ENCODE data around the gene FAIM. TPM values are rescaled to one million over a fixed set of nuclear protein-coding genes. Genes with fewer than 3 reads are reported as not detected.
A peak's percentile ranks its signal among the peaks of the same experiment; 100 is the strongest.

Gene FAIM
- total and polyA plus RNA-seq, 7 experiments from 2014 or later, result 1.6 to 6.4 (median 3.1) TPM

DNA sequence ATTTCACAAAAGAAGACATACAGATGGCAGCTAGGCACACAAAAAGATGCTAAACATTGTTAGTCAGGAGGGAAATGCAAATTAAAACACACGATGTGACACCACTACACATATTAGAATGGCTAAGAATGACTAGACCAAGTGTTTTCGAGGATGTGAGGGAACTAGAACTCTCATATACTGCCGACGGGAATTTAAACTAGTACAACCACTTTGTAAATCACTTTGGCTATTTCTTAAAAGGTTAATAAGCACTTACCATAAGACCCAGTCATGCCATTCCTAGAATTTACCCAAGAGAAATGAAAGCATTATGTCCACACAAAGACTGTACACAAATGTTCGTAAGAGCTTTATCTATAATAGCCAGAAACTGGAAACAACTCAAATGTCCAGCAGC, 20.1 kb upstream of the FAIM start:
- Histone ChIP-seq H3K4me3 (ENCODE audit: low read length) (no peak overlapping the region), H3K36me3 (ENCODE audit: control insufficient read depth in 2 of 3, insufficient read depth in 3 of 3, low read length in 3 of 3) (no peaks in the 10 kb centered on the region), H3K9me3 (ENCODE audit: control insufficient read depth in 2 of 3, low read length in 3 of 3) (no peaks in the 10 kb centered on the region), H3K27me3 (ENCODE audit: control insufficient read depth in 2 of 2, insufficient read depth in 2 of 2, low read length in 2 of 2) (no peaks in the 10 kb centered on the region), H3K27ac (ENCODE audit: low read depth, low read length) (no peak overlapping the region), H3K4me1 (ENCODE audit: control insufficient read depth in 2 of 2, insufficient read depth in 2 of 2, low read length in 2 of 2) (peaks cover 0 to 2% of the 10 kb centered on the region in 2 donors)
- Mint-ChIP-seq H3K4me1 (peaks cover 6 to 34% (median 16%) of the 10 kb centered on the region in 7 donors), H3K27ac (peak overlapping the region in 1 of 9 donors; percentile 4), H3K27me3 (no peaks in the 10 kb centered on the region), H3K4me3 (no peak overlapping the region), H3K36me3 (peaks cover 3 to 32% (median 17%) of the 10 kb centered on the region in 5 donors), H3K9me3 (peaks cover 0 to 2% (median 0%) of the 10 kb centered on the region in 11 donors)
- ChIA-PET CTCF (interaction anchor here (0.7 kb wide), 1 partner anchor 340 kb away, joined by 3 read pairs; no protein-coding TSS in a partner anchor), POLR2A (no interaction called here)
- DNase-seq (no peak), ATAC-seq (no peak)
- intact Hi-C loops (cut with micrococcal nuclease), result no loop called here

- no peak overlapping the region for H3K4me3 ChIP-seq (ENCODE audit: low read length)
- no peaks in the 10 kb centered on the region for H3K36me3 ChIP-seq (ENCODE audit: control insufficient read depth in 2 of 3, insufficient read depth in 3 of 3, low read length in 3 of 3)
- no peaks in the 10 kb centered on the region for H3K27me3 ChIP-seq (ENCODE audit: control insufficient read depth in 2 of 2, insufficient read depth in 2 of 2, low read length in 2 of 2)
- Mint-ChIP-seq H3K4me3 (no peak overlapping the region), H3K4me1 (peaks cover 4 to 19% (median 12%) of the 10 kb centered on the region in 7 donors), H3K36me3 (peaks cover 1 to 14% (median 11%) of the 10 kb centered on the region in 5 donors), H3K27ac (no peak overlapping the region), H3K9me3 (peaks cover 0 to 1% (median 0%) of the 10 kb centered on the region in 11 donors), H3K27me3 (no peaks in the 10 kb centered on the region)
- ATAC-seq, result no peak
- POLR2A ChIA-PET, result interaction anchor here (0.6 to 1.4 kb wide), 2 partner anchors 324 to 766 kb away, joined by 3 read pairs; no protein-coding TSS in a partner anchor
- intact Hi-C loops (cut with micrococcal nuclease), result loop anchor here (5.0 to 10.0 kb wide), 6 partner anchors 174 to 801 kb away; partner anchors contain the start of genes DBR1 (in 1 of the 2) and MRPS22 (in 1 of the 2)
- H3K4me1 ChIP-seq (ENCODE audit: control insufficient read depth in 2 of 2, insufficient read depth in 2 of 2, low read length in 2 of 2), result peaks cover 0 to 4% of the 10 kb centered on the region in 2 donors
- no peaks in the 10 kb centered on the region for H3K9me3 ChIP-seq (ENCODE audit: control insufficient read depth in 2 of 3, low read length in 3 of 3)
- CTCF ChIA-PET, result interaction anchor here (0.7 to 5.5 kb wide), 5 partner anchors 260 to 332 kb away, joined by 3 to 82 read pairs (median 5); no protein-coding TSS in a partner anchor
- DNase-seq, result no peak
- no peak overlapping the region for H3K27ac ChIP-seq (ENCODE audit: low read depth, low read length)
Observed at GRCh38 chr3:138591392-138591791, 17.2 kb upstream of the FAIM start.

GRCh38 chr3:138593488-138594149, 15.0 kb upstream of the FAIM start:
- DNase-seq, result peak in 1 of 9 donors; percentile 25
- no peak for ATAC-seq
- Histone ChIP-seq H3K4me1 (ENCODE audit: control insufficient read depth in 2 of 2, insufficient read depth in 2 of 2, low read length in 2 of 2) (peaks cover 0 to 4% of the 10 kb centered on the region in 2 donors), H3K36me3 (ENCODE audit: control insufficient read depth in 2 of 3, insufficient read depth in 3 of 3, low read length in 3 of 3) (no peaks in the 10 kb centered on the region), H3K4me3 (ENCODE audit: low read length) (peak overlapping the region; percentile 96), H3K27ac (ENCODE audit: low read depth, low read length) (peak overlapping the region; percentile 79), H3K9me3 (ENCODE audit: control insufficient read depth in 2 of 3, low read length in 3 of 3) (no peaks in the 10 kb centered on the region), H3K27me3 (ENCODE audit: control insufficient read depth in 2 of 2, insufficient read depth in 2 of 2, low read length in 2 of 2) (no peaks in the 10 kb centered on the region)
- intact Hi-C loops (cut with micrococcal nuclease), result loop anchor here (1.0 to 10.0 kb wide), 24 partner anchors 15 to 1841 kb away; partner anchors contain the start of genes FAIM (in 2 of the 2), MRPS22 (in 2 of the 2), PIK3CB (in 2 of the 2) and ARMC8 (in 1 of the 2)
- peaks cover 0 to 8% (median 2%) of the 10 kb centered on the region in 5 donors for H3K36me3 Mint-ChIP-seq
- peaks cover 0 to 4% (median 0%) of the 10 kb centered on the region in 11 donors for H3K9me3 Mint-ChIP-seq
- POLR2A ChIA-PET, result interaction anchor here (1.1 to 2.9 kb wide), 10 partner anchors 14 to 794 kb away, joined by 3 to 27 read pairs (median 5); partner anchors contain the start of genes ARMC8, FAIM and PIK3CB
- peak overlapping the region; percentile 87 to 96 (median 90) for H3K4me3 Mint-ChIP-seq
- peaks cover 0 to 17% (median 12%) of the 10 kb centered on the region in 7 donors for H3K4me1 Mint-ChIP-seq
- CTCF ChIA-PET, result interaction anchor here (0.7 to 5.5 kb wide), 8 partner anchors 9 to 339 kb away, joined by 3 to 82 read pairs (median 10); partner anchors contain the start of gene FAIM
- peak overlapping the region; percentile 82 to 99 (median 94) for H3K27ac Mint-ChIP-seq
- H3K27me3 Mint-ChIP-seq, result no peaks in the 10 kb centered on the region

GRCh38 chr3:138594150-138594934, 14.2 kb upstream of the FAIM start, which contains the start of gene CEP70:
Gene CEP70, minus strand, starts transcription at chr3:138594260. Its CDS starts 21,333 bp downstream, at chr3:138572927.
- H3K27ac Mint-ChIP-seq, result peak within 1 kb of the TSS; percentile 82 to 99 (median 94)
- Histone ChIP-seq H3K27ac (ENCODE audit: low read depth, low read length) (peak within 1 kb of the TSS; percentile 79), H3K4me1 (ENCODE audit: control insufficient read depth in 2 of 2, insufficient read depth in 2 of 2, low read length in 2 of 2) (peaks cover 0 to 4% of the 10 kb centered on the region in 2 donors), H3K27me3 (ENCODE audit: control insufficient read depth in 2 of 2, insufficient read depth in 2 of 2, low read length in 2 of 2) (no peaks in the 10 kb centered on the region), H3K36me3 (ENCODE audit: control insufficient read depth in 2 of 3, insufficient read depth in 3 of 3, low read length in 3 of 3) (no peaks in the 10 kb centered on the region), H3K9me3 (ENCODE audit: control insufficient read depth in 2 of 3, low read length in 3 of 3) (no peaks in the 10 kb centered on the region), H3K4me3 (ENCODE audit: low read length) (peak within 1 kb of the TSS; percentile 96)
- DNase-seq (peak; percentile 79 to 92 (median 89)), ATAC-seq (peak; percentile 95)
- H3K9me3 Mint-ChIP-seq, result peaks cover 0 to 4% (median 0%) of the 10 kb centered on the region in 11 donors
- POLR2A ChIA-PET, result interaction anchor here (0.6 to 2.9 kb wide), 10 partner anchors 14 to 416 kb away, joined by 3 to 27 read pairs (median 5); partner anchors contain the start of genes ARMC8, FAIM and PIK3CB
- H3K4me1 Mint-ChIP-seq, result peaks cover 0 to 17% (median 12%) of the 10 kb centered on the region in 7 donors
- H3K27me3 Mint-ChIP-seq, result no peaks in the 10 kb centered on the region
- peaks cover 0 to 4% (median 0%) of the 10 kb centered on the region in 5 donors for H3K36me3 Mint-ChIP-seq
- H3K4me3 Mint-ChIP-seq, result peak within 1 kb of the TSS; percentile 87 to 96 (median 90)
- intact Hi-C loops (cut with micrococcal nuclease), result loop anchor here (1.0 to 10.0 kb wide), 24 partner anchors 14 to 1842 kb away; partner anchors contain the start of genes FAIM (in 2 of the 2), MRPS22 (in 2 of the 2), PIK3CB (in 2 of the 2) and ARMC8 (in 1 of the 2)
- CTCF ChIA-PET, result interaction anchor here (0.6 to 5.5 kb wide), 14 partner anchors 9 to 403 kb away, joined by 3 to 82 read pairs (median 4); partner anchors contain the start of gene FAIM

GRCh38 chr3:138594935-138595610, 13.5 kb upstream of the FAIM start:
- peaks cover 0 to 4% of the 10 kb centered on the region in 2 donors for H3K4me1 ChIP-seq (ENCODE audit: control insufficient read depth in 2 of 2, insufficient read depth in 2 of 2, low read length in 2 of 2)
- no peaks in the 10 kb centered on the region for H3K9me3 ChIP-seq (ENCODE audit: control insufficient read depth in 2 of 3, low read length in 3 of 3)
- intact Hi-C loops (cut with micrococcal nuclease), result loop anchor here (1.0 to 10.0 kb wide), 24 partner anchors 13 to 1843 kb away; partner anchors contain the start of genes FAIM (in 2 of the 2), MRPS22 (in 2 of the 2), PIK3CB (in 2 of the 2) and ARMC8 (in 1 of the 2)
- Mint-ChIP-seq H3K27me3 (no peaks in the 10 kb centered on the region), H3K36me3 (peaks cover 0 to 4% (median 0%) of the 10 kb centered on the region in 5 donors), H3K4me3 (peak overlapping the region; percentile 87 to 96 (median 90)), H3K27ac (peak overlapping the region; percentile 82 to 99 (median 94)), H3K4me1 (peaks cover 0 to 17% (median 12%) of the 10 kb centered on the region in 7 donors), H3K9me3 (peaks cover 0 to 4% (median 0%) of the 10 kb centered on the region in 11 donors)
- peak overlapping the region; percentile 96 for H3K4me3 ChIP-seq (ENCODE audit: low read length)
- no peaks in the 10 kb centered on the region for H3K27me3 ChIP-seq (ENCODE audit: control insufficient read depth in 2 of 2, insufficient read depth in 2 of 2, low read length in 2 of 2)
- POLR2A ChIA-PET, result interaction anchor here (0.6 to 2.9 kb wide), 10 partner anchors 14 to 417 kb away, joined by 3 to 27 read pairs (median 4); partner anchors contain the start of genes FAIM and PIK3CB
- H3K27ac ChIP-seq (ENCODE audit: low read depth, low read length), result peak overlapping the region; percentile 79
- CTCF ChIA-PET, result interaction anchor here (0.9 to 5.5 kb wide), 10 partner anchors 8 to 329 kb away, joined by 3 to 82 read pairs (median 5); partner anchors contain the start of gene FAIM
- no peaks in the 10 kb centered on the region for H3K36me3 ChIP-seq (ENCODE audit: control insufficient read depth in 2 of 3, insufficient read depth in 3 of 3, low read length in 3 of 3)
- no peak for ATAC-seq
- DNase-seq, result no peak

Measured in naive thymus-derived CD4-positive, alpha-beta T cell (primary cell).